Testis (tissue), 2 donors: ENCODE data around the gene VPS16.

ENCODE experiments used
- CTCF ChIP-seq, 3 experiments: fragments of 450-650 bp in 2 of 3; fragments of 200-600 bp in 1 of 3; sonication (generic) in 1 of 3; IDR thresholded peaks; one replicate each; pipeline ENCODE4 v1.5.1; 2016 to 2019; ENCODE audit warnings: antibody characterized with exemption in 3 of 3, mild to moderate bottlenecking in 2 of 3, moderate library complexity in 1 of 3
- POLR2A ChIP-seq: fragments of 450-650 bp; IDR thresholded peaks from one replicate; pipeline ENCODE4 v1.6.1; 2017; ENCODE audit warnings: antibody characterized with exemption, mild to moderate bottlenecking, moderate library complexity

- TF ChIP-seq CTCF (IDR thresholded peaks at IDR 0.05) = no peak
- TF ChIP-seq POLR2A = no peak
These were observed 49.3 kb downstream of the VPS16 start for GRCh38 chr20:2889797-2890196.
